ENCODE measurements around the gene CDK1. TPM values are rescaled to one million over a fixed set of nuclear protein-coding genes. Genes with fewer than 3 reads are reported as not detected.
"Not testable (repeated sequence)": the region's sequence is repeated elsewhere in the genome, so short reads cannot be mapped to it uniquely, and the experiment has no call there.

The CDK1 gene
- polyA plus RNA-seq, 4 donors: 2.7 to 38.1 (median 18.8) TPM

- no peak for FAIRE-seq
- WGBS, 3 donors: 79 to 87% (median 86%) methylated on average over 1 of the region's 1 CpG
- no peaks in the 10 kb centered on the region for H3K9me3 ChIP-seq (ENCODE audit: control insufficient read depth in 2 of 2, insufficient read depth in 1 of 2, low read depth in 1 of 2, low read length in 1 of 2)
- H3K36me3 ChIP-seq (ENCODE audit: control insufficient read depth in 3 of 3, insufficient read depth in 2 of 3, low read depth in 1 of 3, low read length in 3 of 3): no peaks in the 10 kb centered on the region
- H3K4me1 ChIP-seq (ENCODE audit: control insufficient read depth in 3 of 3, insufficient read depth in 2 of 3, low read depth in 1 of 3, low read length in 2 of 3): peaks cover 0 to 5% (median 0%) of the 10 kb centered on the region in 3 donors
- no peak overlapping the region for H3K4me3 ChIP-seq (ENCODE audit: low read depth in 1 of 3, low read length in 3 of 3)
- DNase-seq: no peak
- H3K27ac ChIP-seq (ENCODE audit: low read depth in 1 of 3, low read length in 2 of 3): no peak overlapping the region
- no peaks in the 10 kb centered on the region for H3K27me3 ChIP-seq (ENCODE audit: control insufficient read depth in 3 of 3, insufficient read depth in 3 of 3, low read length in 3 of 3)
Measured at GRCh38 chr10:60823324-60823723, 45.0 kb downstream of the CDK1 start.

- Histone ChIP-seq H3K27me3 (ENCODE audit: control insufficient read depth in 3 of 3, insufficient read depth in 3 of 3, low read length in 3 of 3) (no peaks in the 10 kb centered on the region), H3K36me3 (ENCODE audit: control insufficient read depth in 3 of 3, insufficient read depth in 2 of 3, low read depth in 1 of 3, low read length in 3 of 3) (no peaks in the 10 kb centered on the region), H3K9me3 (ENCODE audit: control insufficient read depth in 2 of 2, insufficient read depth in 1 of 2, low read depth in 1 of 2, low read length in 1 of 2) (no peaks in the 10 kb centered on the region), H3K27ac (ENCODE audit: low read depth in 1 of 3, low read length in 2 of 3) (no peak overlapping the region), H3K4me1 (ENCODE audit: control insufficient read depth in 3 of 3, insufficient read depth in 2 of 3, low read depth in 1 of 3, low read length in 2 of 3) (no peaks in the 10 kb centered on the region), H3K4me3 (ENCODE audit: low read depth in 1 of 3, low read length in 3 of 3) (no peak overlapping the region)
- WGBS, 3 donors: 75 to 80% (median 75%) methylated on average over 4 of the region's 4 CpGs
- no peak for DNase-seq
- FAIRE-seq: no peak
Measured at GRCh38 chr10:60825520-60825919, 47.2 kb downstream of the CDK1 start.

GRCh38 chr10:60827791-60828488 is 49.7 kb downstream of the CDK1 start:
- DNase-seq (no peak), FAIRE-seq (no peak)
- no peaks in the 10 kb centered on the region for H3K27me3 ChIP-seq (ENCODE audit: control insufficient read depth in 3 of 3, insufficient read depth in 3 of 3, low read length in 3 of 3)
- H3K4me1 ChIP-seq (ENCODE audit: control insufficient read depth in 3 of 3, insufficient read depth in 2 of 3, low read depth in 1 of 3, low read length in 2 of 3): no peaks in the 10 kb centered on the region
- H3K4me3 ChIP-seq (ENCODE audit: low read depth in 1 of 3, low read length in 3 of 3): no peak overlapping the region
- H3K27ac ChIP-seq (ENCODE audit: low read depth in 1 of 3, low read length in 2 of 3): peak overlapping the region in 1 of 3 donors; percentile 22
- H3K9me3 ChIP-seq (ENCODE audit: control insufficient read depth in 2 of 2, insufficient read depth in 1 of 2, low read depth in 1 of 2, low read length in 1 of 2): peaks cover 0 to 2% of the 10 kb centered on the region in 2 donors
- no peaks in the 10 kb centered on the region for H3K36me3 ChIP-seq (ENCODE audit: control insufficient read depth in 3 of 3, insufficient read depth in 2 of 3, low read depth in 1 of 3, low read length in 3 of 3)
- 42 to 58% (median 49%) methylated on average over 5 of the region's 5 CpGs for WGBS, 3 donors

GRCh38 chr10:60828489-60828852 is 50.2 kb downstream of the CDK1 start:
- Histone ChIP-seq H3K27me3 (ENCODE audit: control insufficient read depth in 3 of 3, insufficient read depth in 3 of 3, low read length in 3 of 3) (no peaks in the 10 kb centered on the region), H3K4me1 (ENCODE audit: control insufficient read depth in 3 of 3, insufficient read depth in 2 of 3, low read depth in 1 of 3, low read length in 2 of 3) (no peaks in the 10 kb centered on the region), H3K36me3 (ENCODE audit: control insufficient read depth in 3 of 3, insufficient read depth in 2 of 3, low read depth in 1 of 3, low read length in 3 of 3) (no peaks in the 10 kb centered on the region), H3K9me3 (ENCODE audit: control insufficient read depth in 2 of 2, insufficient read depth in 1 of 2, low read depth in 1 of 2, low read length in 1 of 2) (peaks cover 0 to 2% of the 10 kb centered on the region in 2 donors), H3K4me3 (ENCODE audit: low read depth in 1 of 3, low read length in 3 of 3) (no peak overlapping the region), H3K27ac (ENCODE audit: low read depth in 1 of 3, low read length in 2 of 3) (peak overlapping the region in 1 of 3 donors; percentile 22)
- DNase-seq: no peak
- WGBS, 3 donors: 46 to 59% (median 52%) methylated on average over 1 of the region's 1 CpG
- FAIRE-seq: no peak

GRCh38 chr10:60832136-60832535 is 53.9 kb downstream of the CDK1 start:
- not testable (repeated sequence) for H3K36me3 ChIP-seq (ENCODE audit: control insufficient read depth in 3 of 3, insufficient read depth in 2 of 3, low read depth in 1 of 3, low read length in 3 of 3); DNase-seq; H3K4me1 ChIP-seq (ENCODE audit: control insufficient read depth in 3 of 3, insufficient read depth in 2 of 3, low read depth in 1 of 3, low read length in 2 of 3); H3K27me3 ChIP-seq (ENCODE audit: control insufficient read depth in 3 of 3, insufficient read depth in 3 of 3, low read length in 3 of 3); H3K27ac ChIP-seq (ENCODE audit: low read depth in 1 of 3, low read length in 2 of 3); H3K4me3 ChIP-seq (ENCODE audit: low read depth in 1 of 3, low read length in 3 of 3); H3K9me3 ChIP-seq (ENCODE audit: control insufficient read depth in 2 of 2, insufficient read depth in 1 of 2, low read depth in 1 of 2, low read length in 1 of 2); FAIRE-seq
- WGBS, 3 donors: 76 to 81% (median 79%) methylated on average over 4 of the region's 4 CpGs

GRCh38 chr10:60834401-60834800 is 56.1 kb downstream of the CDK1 start:
- peaks cover 0 to 2% of the 10 kb centered on the region in 2 donors for H3K9me3 ChIP-seq (ENCODE audit: control insufficient read depth in 2 of 2, insufficient read depth in 1 of 2, low read depth in 1 of 2, low read length in 1 of 2)
- H3K27ac ChIP-seq (ENCODE audit: low read depth in 1 of 3, low read length in 2 of 3): no peak overlapping the region
- no peak overlapping the region for H3K4me3 ChIP-seq (ENCODE audit: low read depth in 1 of 3, low read length in 3 of 3)
- FAIRE-seq: no peak
- H3K4me1 ChIP-seq (ENCODE audit: control insufficient read depth in 3 of 3, insufficient read depth in 2 of 3, low read depth in 1 of 3, low read length in 2 of 3): no peaks in the 10 kb centered on the region
- DNase-seq: no peak
- H3K27me3 ChIP-seq (ENCODE audit: control insufficient read depth in 3 of 3, insufficient read depth in 3 of 3, low read length in 3 of 3): no peaks in the 10 kb centered on the region
- H3K36me3 ChIP-seq (ENCODE audit: control insufficient read depth in 3 of 3, insufficient read depth in 2 of 3, low read depth in 1 of 3, low read length in 3 of 3): no peaks in the 10 kb centered on the region

- H3K36me3 ChIP-seq (ENCODE audit: control insufficient read depth in 3 of 3, insufficient read depth in 2 of 3, low read depth in 1 of 3, low read length in 3 of 3): no peaks in the 10 kb centered on the region
- no peak overlapping the region for H3K27ac ChIP-seq (ENCODE audit: low read depth in 1 of 3, low read length in 2 of 3)
- peaks cover 0 to 2% of the 10 kb centered on the region in 2 donors for H3K9me3 ChIP-seq (ENCODE audit: control insufficient read depth in 2 of 2, insufficient read depth in 1 of 2, low read depth in 1 of 2, low read length in 1 of 2)
- no peaks in the 10 kb centered on the region for H3K4me1 ChIP-seq (ENCODE audit: control insufficient read depth in 3 of 3, insufficient read depth in 2 of 3, low read depth in 1 of 3, low read length in 2 of 3)
- WGBS, 3 donors: 74 to 90% (median 83%) methylated on average over 2 of the region's 2 CpGs
- H3K27me3 ChIP-seq (ENCODE audit: control insufficient read depth in 3 of 3, insufficient read depth in 3 of 3, low read length in 3 of 3): no peaks in the 10 kb centered on the region
- DNase-seq (no peak), FAIRE-seq (no peak)
- H3K4me3 ChIP-seq (ENCODE audit: low read depth in 1 of 3, low read length in 3 of 3): no peak overlapping the region
Measured at GRCh38 chr10:60835049-60835448, 56.8 kb downstream of the CDK1 start.

GRCh38 chr10:60841227-60841626 is 62.9 kb downstream of the CDK1 start:
- FAIRE-seq; H3K27ac ChIP-seq (ENCODE audit: low read depth in 1 of 3, low read length in 2 of 3); H3K9me3 ChIP-seq (ENCODE audit: control insufficient read depth in 2 of 2, insufficient read depth in 1 of 2, low read depth in 1 of 2, low read length in 1 of 2); H3K4me1 ChIP-seq (ENCODE audit: control insufficient read depth in 3 of 3, insufficient read depth in 2 of 3, low read depth in 1 of 3, low read length in 2 of 3); H3K36me3 ChIP-seq (ENCODE audit: control insufficient read depth in 3 of 3, insufficient read depth in 2 of 3, low read depth in 1 of 3, low read length in 3 of 3); H3K27me3 ChIP-seq (ENCODE audit: control insufficient read depth in 3 of 3, insufficient read depth in 3 of 3, low read length in 3 of 3); DNase-seq; H3K4me3 ChIP-seq (ENCODE audit: low read depth in 1 of 3, low read length in 3 of 3): not testable (repeated sequence)
- WGBS, 3 donors: 92 to 95% (median 92%) methylated on average over 8 to 10 of the region's 10 CpGs

- FAIRE-seq: no peak
- no peaks in the 10 kb centered on the region for H3K27me3 ChIP-seq (ENCODE audit: control insufficient read depth in 3 of 3, insufficient read depth in 3 of 3, low read length in 3 of 3)
- H3K4me1 ChIP-seq (ENCODE audit: control insufficient read depth in 3 of 3, insufficient read depth in 2 of 3, low read depth in 1 of 3, low read length in 2 of 3): no peaks in the 10 kb centered on the region
- H3K36me3 ChIP-seq (ENCODE audit: control insufficient read depth in 3 of 3, insufficient read depth in 2 of 3, low read depth in 1 of 3, low read length in 3 of 3): no peaks in the 10 kb centered on the region
- no peak overlapping the region for H3K4me3 ChIP-seq (ENCODE audit: low read depth in 1 of 3, low read length in 3 of 3)
- H3K27ac ChIP-seq (ENCODE audit: low read depth in 1 of 3, low read length in 2 of 3): no peak overlapping the region
- DNase-seq: no peak
- H3K9me3 ChIP-seq (ENCODE audit: control insufficient read depth in 2 of 2, insufficient read depth in 1 of 2, low read depth in 1 of 2, low read length in 1 of 2): no peaks in the 10 kb centered on the region
- 91 to 96% (median 91%) methylated on average over 1 of the region's 1 CpG for WGBS, 3 donors
Measured at GRCh38 chr10:60842694-60843093, 64.4 kb downstream of the CDK1 start.

Data from small intestine (tissue), 7 donors.